ENCODE results near the gene PDE8A.

The PDE8A gene

DNA sequence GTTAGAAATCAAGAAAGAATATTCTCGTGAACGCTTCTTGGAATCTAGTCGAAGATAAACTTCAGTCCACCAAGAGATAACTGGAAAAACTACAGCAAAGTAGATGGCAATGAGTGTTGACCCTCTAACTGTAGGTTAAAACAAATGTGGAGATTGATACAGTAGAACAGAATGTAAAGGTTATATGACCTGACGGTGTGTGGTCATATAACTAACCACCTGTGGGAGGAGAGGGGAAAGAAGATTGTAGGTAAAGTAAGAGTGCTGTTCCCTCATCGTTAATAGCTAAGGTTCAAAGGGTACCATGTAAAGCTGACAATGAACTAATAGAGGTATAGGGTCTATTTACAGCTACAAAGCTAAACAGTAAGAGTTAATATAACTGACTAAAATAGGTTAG lies 52.6 kb downstream of the PDE8A start:
- DNase-seq (ENCODE audit: low read depth in 2 of 2), result no peak

DNA sequence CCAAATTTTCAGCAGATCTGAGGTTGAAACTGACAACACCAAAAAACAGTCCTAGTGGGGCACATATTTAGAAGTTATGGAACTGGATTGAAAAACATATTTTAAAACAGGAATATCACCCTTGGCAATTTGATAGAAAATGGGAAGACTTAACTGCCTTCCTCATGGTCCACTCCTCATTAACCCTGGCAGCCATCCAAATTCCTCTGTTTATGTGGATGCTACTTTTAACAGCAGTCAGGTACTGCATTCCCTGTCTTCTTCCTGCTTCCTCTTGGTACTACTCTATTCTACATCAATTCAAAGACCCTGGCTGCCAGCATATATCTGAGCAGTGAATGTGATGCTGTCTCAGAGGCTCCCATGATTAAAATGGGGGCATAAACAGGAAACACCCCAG lies 54.3 kb downstream of the PDE8A start:
- no peak for DNase-seq (ENCODE audit: low read depth in 2 of 2)

DNA sequence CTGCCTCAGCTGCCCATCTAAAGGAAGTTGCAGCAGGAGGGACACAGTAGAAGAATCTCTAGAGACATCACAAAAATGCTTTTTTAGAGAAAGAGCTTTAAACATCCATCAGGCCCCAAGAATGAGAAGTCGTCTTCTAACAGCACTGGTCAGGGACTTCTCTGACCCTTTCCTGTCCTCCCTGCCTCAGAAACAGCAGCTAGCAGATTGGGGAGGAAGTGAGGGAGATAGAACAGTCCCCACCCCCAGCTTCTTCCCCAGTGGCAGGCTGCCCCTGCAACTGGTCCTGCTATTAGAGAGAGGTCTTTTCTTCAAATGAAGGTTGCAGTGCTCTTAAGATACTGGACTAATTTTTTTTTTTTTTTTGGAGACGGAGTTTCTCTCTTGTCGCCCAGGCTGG lies 55.1 kb downstream of the PDE8A start:
- no peak for DNase-seq (ENCODE audit: low read depth in 2 of 2)

DNA sequence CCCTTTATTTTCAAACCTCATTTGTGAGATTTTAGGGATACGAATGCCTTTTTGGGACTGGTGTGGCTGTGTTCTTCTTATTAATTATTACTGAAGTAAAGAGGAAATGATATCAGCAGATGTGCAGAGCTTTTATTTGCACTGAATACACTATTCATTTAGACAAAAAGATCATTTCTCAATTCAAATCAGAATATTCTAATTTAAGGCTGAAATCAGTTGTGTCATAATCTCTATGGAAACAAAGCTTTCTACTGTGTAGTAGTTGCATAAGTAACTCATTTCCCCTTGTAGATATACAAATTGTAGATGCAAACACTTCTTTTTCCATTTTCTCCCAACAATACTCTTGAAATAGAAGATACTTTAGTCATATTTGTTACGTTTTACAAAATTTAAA lies 56.0 kb downstream of the PDE8A start:
- DNase-seq (ENCODE audit: low read depth in 2 of 2), result no peak

DNA sequence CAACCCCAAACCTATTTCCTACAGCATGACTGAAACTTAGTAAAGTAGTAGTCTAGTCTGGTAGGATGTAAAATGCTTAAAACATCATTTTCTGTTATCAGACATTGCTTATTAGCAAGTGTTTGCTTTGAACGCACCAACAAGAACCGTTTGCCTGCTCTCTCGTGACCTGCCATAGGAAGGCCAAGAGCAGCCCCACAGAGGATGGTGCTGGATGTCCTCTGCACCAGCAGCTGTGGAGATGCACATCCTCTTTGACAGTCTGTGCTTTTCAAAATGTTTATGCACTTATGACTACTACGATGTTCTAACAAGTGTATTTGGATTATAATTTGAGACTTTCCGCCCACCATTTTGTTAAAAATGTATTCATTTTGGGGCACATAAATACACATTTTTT lies 59.6 kb downstream of the PDE8A start:
- DNase-seq (ENCODE audit: low read depth in 2 of 2), result no peak

DNA sequence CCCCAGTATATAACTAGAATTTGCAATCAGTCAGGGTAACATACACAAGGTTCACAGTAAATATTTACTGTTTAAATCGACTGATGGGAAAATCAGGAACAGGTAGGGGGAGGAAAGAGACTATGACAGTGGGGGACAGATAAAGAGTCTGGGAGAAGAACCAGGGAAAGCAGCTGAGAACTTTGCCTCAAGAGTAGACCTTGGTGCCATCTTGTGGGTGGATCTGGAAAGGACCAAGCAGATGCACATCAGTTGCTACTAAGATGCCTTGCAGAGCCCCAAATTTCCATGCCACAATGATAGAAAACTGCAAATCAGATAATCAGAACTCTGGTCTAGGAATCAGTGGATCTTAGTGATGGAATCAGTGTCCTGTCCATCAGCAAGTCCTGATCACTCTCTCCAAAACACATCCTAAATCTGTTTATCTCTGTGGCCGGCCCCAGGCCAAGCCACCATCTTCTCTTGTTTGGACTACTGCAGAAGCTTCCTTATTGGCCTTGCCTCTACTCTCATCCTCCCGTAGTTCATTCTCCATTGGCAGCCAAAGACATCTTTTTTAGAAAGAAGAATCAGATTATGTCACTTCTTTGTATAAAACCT lies 62.7 kb downstream of the PDE8A start:
- DNase-seq (ENCODE audit: low read depth in 2 of 2), result peak in 1 of 2 donors; percentile 12

DNA sequence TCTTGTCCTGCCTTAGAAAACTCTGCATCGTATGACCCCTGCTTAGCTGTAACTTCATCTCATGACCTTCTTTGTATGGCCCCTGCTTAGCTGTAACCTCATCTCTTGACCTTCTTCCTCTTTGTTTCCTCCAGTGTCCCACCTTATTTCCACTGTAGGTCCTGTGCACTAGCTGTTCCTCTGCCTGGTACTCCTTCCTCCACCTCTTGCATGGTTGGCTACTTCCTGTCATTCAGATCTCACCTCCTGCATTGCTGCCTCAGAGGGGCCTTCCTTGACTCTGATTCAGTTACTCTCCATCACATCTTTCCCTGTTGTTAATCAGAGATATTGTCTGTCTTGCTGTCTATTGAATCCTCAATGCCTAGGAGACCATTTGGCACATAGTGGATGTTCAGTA lies 63.2 kb downstream of the PDE8A start:
- DNase-seq (ENCODE audit: low read depth in 2 of 2), result no peak

DNA sequence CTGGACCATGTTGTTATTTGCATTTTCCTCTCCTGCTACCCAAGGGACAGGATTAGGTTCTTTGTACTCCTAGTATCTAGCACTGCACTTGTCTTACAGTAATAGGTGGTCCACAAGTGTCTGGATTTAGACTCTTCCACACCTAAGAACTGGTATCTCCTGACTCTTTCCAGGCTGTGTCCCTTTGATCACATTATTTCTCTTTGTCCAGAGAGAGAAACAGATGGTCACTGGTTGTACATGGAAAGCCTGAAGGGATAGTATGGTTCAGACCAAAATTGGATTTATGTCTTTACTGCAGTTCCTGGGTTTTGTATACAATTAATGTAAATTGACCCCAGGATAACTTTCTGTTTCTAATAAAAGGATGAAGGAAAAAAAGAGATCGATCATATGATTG lies 64.0 kb downstream of the PDE8A start:
- no peak for DNase-seq (ENCODE audit: low read depth in 2 of 2)

DNA sequence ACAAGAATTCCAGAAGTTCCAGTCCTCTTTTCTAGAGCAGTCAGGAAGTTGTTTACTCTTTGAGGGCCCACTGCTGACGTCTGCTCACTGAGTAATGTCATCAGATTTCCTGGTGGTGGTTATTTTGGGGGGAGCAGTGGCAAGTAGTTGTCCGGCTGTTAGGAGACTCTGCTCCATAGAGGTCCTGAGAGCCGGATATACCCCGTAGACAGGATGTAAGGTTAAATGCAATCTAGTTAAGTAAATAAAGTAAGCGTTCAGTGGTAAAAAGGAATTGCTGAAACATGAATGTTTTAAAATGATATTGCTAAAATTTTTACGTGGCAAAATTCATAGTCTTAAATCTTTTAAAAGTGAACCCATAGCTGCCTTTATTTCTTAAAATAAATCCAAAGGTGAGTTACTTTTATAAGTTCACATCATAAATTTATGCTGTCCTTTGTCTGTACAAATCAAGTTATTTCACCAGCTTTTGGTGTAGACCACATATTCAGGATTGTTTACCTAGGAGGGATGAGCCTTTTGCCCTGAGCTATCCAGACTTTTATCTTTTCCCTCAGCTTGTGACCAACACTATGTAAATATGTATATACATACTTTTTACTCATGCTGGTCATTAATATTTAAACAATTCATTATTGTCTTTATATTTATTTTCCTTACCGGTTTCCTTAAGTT lies 65.8 kb downstream of the PDE8A start:
- DNase-seq (ENCODE audit: low read depth in 2 of 2), result no peak

DNA sequence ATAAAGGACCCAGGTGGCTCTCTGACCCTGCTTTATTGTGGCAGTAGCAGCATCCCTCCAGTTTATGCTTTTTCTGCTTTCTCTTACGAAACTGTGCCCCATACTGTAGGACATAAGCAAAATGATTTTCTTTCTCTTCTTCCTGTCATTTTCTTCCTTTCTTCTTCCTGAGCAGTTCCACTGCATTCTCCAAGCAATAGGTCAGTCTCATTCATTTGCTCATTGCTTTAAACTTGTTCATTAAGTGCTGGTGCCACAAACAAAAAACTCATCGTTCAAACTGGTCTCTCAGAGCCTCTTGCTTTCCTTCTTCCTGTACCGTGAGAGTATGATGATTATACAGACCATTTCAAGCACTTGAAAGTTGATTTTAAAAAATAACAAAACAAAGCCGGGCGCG lies 66.8 kb downstream of the PDE8A start:
- no peak for DNase-seq (ENCODE audit: low read depth in 2 of 2)

DNA sequence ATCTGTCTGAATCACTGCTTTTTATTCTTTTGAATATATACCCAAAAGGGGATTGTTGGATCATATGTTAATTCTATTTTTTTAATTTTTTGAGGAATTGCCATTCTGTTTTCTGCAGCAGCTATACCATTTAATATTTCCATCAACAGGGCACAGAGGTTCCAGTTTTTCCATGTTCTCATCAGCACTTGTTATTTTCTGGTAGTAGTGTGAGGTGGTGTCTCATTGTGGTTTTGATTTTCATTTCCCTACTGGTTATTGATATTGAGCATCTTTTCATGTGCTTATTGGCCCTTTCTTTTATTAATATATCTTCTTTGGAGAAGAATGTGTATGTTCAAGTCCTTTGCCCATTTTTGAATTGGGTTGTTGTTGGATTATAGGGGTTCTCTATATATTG lies 68.1 kb downstream of the PDE8A start:
- DNase-seq (ENCODE audit: low read depth in 2 of 2), result no peak

DNA sequence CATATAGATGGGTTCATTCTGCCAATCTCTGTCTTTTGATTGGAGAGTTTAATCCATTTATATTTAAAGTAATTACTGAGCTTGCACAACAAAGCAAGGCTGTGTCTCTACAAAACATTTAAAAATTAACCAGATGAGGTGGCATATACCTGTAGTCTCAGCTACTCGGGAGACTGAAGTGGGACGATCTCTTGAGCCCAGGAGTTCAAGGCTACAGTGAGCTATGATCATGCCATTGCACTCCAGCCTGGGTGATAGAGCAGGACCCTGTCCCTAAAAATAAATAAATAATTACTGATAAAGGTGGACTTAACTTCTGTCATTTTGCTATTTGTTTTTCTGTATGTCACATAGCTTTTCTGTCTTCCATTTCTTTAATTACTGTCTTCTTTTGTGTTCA lies 78.1 kb downstream of the PDE8A start:
- DNase-seq (ENCODE audit: low read depth in 2 of 2), result no peak

DNA sequence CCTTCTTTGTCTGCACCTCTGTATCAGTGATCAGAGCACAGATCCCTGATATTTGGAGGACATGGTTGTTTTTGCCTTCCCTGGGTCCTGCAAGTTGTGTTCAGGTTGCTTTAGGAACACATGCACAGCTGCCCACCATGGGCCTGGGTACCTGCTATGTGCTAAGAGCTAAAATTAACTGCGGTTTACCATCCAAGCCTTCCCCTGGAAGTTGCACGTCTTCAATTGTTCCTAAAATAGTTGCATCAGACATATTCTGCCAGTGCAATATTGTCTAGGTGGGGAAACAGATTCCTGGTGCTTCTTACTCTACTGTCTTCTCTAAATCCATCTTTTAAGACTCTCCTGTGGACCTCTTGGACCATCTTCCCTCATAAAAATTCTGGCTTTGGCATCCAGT lies 80.9 kb downstream of the PDE8A start:
- DNase-seq (ENCODE audit: low read depth in 2 of 2), result no peak

DNA sequence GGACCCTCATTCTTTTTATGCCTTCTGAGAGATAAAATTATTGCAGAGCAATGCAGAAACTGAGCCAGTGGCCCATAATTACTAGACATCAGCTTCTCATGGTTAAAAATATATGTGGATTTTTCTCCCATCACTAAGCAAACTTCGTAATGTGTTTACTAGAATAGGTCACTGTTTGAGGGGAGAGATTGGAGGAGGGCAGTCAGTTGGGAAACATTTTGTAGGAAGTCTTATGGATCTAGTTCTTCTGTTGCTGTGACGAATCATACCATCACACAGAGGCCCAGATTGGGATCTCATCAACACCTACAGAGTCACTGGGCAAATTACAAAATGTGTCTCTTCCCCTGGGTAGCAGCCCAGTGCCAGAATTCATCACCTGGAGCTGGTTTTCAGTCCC lies 81.4 kb downstream of the PDE8A start:
- DNase-seq (ENCODE audit: low read depth in 2 of 2), result no peak

DNA sequence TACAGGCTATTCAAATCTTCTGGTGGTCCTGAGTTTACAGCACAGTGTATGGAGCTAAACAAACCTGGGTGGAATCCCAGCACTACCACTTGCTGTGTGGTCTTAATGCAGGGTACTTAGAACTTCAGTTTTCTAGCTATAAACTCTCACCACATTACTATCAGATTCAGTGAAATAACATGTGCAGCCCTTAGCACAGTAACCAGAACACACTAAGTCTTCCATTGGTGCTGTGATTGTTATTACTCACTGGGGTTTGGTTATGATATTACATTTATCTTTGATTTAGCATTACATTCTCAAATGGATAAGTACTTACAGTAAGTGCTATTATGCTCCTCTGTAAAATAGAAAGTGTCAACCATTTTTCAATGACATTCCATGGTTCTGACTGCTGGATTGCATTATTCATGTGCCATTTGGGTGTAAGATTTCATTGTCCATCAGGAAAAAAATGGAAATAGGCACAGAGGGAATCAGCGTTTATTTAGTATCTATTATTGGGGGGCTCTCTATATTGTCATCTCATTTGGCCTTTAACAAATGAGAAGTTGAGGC lies 81.9 kb downstream of the PDE8A start:
- no peak for DNase-seq (ENCODE audit: low read depth in 2 of 2)

DNA sequence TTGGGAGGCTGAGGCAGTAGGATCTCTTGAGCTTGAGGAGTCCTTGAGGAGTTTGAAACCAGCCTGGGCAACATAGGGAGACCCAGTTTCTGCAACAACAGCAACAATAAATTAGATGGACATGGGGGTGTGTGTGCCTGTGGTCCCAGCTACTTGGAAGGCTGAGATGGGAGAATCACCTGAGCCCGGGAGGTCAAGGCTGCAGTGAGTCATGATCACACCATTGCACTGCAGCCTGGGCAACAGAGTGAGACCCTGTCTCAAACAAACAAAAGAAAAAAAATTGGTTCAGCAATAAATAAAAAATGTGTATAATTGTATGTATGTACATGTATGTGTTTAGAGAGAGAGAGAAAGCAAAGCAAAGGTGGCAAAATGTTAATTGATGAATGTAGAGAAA lies 83.1 kb downstream of the PDE8A start:
- no peak for DNase-seq (ENCODE audit: low read depth in 2 of 2)

DNA sequence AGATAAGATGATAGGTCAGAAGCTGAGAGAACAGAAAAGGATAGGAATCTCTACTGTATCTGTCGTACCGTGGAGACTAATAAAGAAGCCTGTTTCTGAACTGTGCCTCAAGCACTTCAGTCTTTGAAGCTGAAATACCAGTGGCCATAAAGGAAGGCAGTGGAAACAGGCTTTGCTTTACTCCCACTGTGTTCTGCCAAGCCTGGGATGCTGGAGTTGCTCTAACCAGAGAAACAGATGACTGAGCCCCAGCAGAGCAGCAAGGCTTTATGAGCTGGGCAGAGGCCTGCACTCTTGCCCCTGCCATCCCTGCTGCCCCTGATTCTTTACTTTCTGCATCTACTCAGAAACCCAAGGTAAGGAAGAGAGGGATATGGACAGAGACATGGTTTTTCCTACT lies 89.4 kb downstream of the PDE8A start:
- DNase-seq (ENCODE audit: low read depth in 2 of 2), result no peak

DNA sequence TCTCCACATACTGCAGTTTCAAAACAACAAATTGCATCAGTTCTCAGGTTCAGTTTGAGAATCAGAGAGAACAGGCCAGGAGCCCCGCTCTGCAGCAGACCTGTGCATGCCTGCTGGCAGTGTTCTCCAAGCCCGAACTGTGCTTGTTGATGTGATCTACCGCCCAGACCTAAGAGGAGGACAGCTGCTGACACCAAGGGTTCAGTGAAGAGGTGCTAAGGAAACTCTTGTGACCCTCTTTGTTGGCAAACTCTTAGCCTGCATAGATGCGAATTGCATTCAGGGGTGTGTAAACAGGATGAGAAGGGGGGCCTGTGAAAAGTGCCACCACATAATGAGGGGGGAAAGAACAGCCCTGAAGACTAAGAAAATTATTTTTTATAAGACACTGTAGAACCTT lies 89.8 kb downstream of the PDE8A start:
- no peak for DNase-seq (ENCODE audit: low read depth in 2 of 2)

DNA sequence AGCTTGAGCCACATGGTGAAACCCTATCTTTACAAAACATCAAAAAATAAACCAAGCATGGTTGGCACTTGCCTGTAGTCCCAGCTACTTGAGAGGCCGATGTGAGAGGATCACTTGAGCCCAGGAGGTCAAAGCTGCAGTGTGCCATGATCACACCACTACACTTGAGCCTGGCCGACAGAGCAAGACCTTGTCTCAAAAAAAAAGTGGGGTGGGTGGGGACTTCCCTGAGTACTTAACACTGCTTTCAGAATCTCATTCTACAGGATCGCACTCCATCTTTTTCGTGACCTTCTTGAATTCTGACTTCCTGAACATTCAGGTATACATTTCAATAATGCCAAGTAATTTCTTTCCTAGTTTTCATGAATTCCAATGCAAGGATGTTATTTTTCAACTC lies 91.3 kb downstream of the PDE8A start:
- DNase-seq (ENCODE audit: low read depth in 2 of 2), result no peak

DNA sequence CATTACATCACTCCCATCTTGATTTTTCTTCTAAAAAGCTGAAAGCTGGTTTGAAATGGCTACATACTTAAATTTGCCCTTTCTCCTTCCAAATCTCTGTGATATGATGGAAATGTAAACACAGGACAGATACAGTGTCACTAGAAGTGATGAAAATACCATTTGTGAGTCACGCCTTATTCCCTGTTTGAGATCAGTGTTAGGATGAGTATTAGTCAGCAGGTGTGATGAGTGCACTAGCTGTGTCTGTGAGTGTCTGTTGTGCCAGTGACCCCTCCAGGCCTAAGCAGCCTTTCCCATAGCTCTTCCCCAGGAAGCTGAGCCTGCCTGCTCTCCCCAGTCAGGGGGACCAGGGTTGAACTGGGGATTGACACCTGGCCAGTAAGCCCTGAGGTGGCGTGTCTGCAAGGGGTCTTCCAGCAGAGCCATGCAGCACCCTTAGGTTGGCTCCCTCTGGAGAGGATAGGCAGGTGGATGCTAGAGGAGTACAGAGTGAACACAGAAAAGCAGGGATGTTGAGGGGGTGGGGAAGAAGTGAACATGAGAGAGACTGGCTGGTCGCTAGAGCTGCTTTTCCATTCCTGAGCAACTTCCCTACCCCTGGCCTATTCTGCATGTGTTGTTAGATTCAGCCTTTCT lies 92.0 kb downstream of the PDE8A start:
- DNase-seq (ENCODE audit: low read depth in 2 of 2), result no peak

DNA sequence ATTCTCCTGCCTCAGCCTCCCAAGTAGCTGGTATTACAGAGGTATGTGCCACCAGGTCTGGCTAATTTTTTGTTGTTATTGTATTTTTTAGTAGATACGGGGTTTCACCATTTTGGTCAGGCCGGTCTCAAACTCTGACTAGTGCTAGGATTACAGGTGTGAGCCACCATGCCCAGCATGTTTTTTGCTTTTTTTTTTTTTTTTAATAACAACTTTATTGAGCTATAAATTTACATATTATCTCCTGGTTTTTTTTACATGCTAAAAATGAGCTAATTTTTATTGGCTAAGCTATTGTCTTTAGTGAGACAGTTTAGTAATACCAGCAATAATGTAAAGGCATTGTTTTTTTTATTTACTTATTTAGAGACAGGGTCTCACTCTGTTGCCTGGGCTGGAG lies 105.2 kb downstream of the PDE8A start:
- no peak for DNase-seq (ENCODE audit: low read depth in 2 of 2)

DNA sequence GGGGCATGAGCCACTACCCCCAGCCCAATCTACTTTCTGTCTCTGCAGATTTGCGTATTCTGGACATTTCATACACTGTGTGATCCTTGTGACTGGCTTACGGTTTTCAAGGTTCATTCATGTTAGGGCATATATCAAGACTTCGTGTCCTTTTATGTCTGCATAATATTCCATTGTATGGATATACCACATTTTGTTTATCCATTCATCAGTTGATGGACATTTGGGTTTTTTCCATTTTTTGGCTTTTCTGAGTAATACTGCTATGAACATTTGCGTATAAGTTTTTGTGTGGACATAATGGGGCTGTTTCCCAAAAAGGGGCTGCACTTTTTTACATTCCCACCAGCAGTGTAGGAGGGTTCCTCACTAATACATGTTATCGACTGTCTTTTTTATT lies 106.6 kb downstream of the PDE8A start:
- DNase-seq (ENCODE audit: low read depth in 2 of 2), result no peak

DNA sequence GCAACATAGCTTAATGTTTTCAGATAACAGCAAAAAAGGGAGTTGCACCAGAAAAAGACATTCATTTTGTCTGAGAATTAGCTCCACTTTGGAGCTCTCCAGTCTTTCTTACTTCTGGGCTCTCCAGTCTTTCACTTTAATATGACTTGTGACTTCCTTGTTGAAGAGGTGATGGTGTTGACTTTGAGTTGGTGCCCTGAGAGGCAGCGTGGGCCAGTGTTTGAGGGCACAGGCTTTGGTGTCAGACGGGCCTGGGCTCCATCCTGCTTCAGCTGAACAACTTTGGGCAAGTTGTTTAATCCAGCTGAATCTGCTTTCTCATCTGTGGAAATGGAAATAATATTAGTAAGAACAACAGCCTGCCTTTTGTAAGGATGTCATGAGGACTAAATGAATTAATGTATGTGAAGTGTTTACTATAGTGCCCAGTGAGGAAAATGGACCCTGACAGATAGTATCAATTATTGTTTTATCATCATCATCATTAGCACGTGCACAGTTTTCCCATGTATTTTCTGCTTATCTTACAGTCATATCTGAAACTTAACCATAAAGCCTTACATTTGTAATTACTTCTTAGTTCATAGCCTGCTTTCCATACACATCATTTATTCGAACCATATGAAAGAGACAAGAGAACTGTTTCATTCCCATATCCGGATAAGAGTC lies 108.4 kb downstream of the PDE8A start:
- no peak for DNase-seq (ENCODE audit: low read depth in 2 of 2)
